Measurements from ENCODE around the gene LIFR.

LIFR gene

GRCh38 chr5:38548064-38548759, 8.2 kb downstream of the LIFR start:
- FAIRE-seq (peak; percentile 90), DNase-seq (ENCODE audit: insufficient read length, low spot score) (no peak)
- TF ChIP-seq CTCF (IDR thresholded peaks at IDR 0.05; ENCODE audit: insufficient read depth, missing control alignments): no peak

DNA sequence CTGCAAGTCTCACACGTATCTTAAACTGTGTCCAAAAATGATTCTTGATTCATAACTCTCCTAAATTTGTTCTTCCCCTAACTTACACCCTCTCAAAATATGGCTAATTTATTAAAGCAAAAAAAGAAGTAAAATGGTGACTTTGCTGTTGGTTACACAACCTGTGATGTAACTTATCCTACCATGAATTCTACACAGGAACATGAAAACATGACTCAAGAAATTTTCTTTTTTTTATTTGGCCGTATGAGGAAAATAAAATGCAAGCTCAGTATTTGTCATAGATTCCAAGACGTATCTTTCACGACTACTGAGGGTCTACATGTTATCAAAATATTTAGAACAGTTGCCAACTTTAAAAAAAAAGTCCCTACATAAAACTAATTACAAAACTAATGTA, 9.2 kb downstream of the LIFR start:
- FAIRE-seq (no peak), DNase-seq (ENCODE audit: insufficient read length, low spot score) (no peak)
- TF ChIP-seq CTCF (IDR thresholded peaks at IDR 0.05; ENCODE audit: insufficient read depth, missing control alignments): no peak

GRCh38 chr5:38546691-38547146, 9.7 kb downstream of the LIFR start:
- FAIRE-seq (no peak), DNase-seq (ENCODE audit: insufficient read length, low spot score) (no peak)

DNA sequence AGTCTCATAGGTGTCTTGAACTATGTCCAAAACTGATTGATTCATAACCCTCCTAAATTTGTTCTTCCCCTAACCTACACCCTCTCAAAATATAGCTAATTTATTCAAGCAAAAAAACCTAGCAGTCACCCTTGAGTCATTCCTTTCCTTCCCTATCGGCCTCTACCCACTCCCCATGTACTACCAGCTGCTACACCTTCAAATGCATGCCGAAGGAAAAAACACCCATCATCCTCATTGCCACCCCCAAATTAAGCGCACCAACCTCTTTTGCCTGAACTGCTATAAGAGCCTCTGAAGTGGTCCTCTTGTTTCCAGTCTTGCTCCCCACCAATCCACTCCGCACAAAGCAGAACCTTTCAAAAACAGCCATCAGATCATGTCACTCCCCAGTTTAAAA, 12.6 kb downstream of the LIFR start:
- DNase-seq (ENCODE audit: insufficient read length, low spot score): no peak
- no peak for FAIRE-seq
- TF ChIP-seq CTCF (IDR thresholded peaks at IDR 0.05; ENCODE audit: insufficient read depth, missing control alignments): no peak

More at GRCh38 chr5:38546691-38547146, 9.7 kb downstream of the LIFR start:
- no peak for TF ChIP-seq CTCF (IDR thresholded peaks at IDR 0.05; ENCODE audit: insufficient read depth, missing control alignments)

DNA sequence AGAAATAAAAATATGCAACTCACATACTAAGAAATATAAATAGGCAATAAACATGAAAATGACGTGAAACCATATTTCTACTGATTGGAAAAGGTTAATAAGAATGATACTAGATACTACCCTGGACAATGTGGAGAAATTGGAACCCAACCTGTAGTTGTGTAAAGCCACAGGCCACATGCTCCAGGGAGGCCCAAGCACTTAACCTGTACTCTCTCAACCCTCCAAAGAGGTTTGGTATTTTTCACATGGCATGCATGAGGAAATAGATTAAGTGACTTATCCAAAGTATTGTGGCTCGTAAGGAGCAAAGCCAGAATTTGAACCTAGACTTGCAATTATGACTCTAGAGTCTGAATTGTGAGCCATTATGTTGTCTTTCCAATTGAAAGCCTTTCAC, 13.4 kb downstream of the LIFR start:
- TF ChIP-seq CTCF (IDR thresholded peaks at IDR 0.05; ENCODE audit: insufficient read depth, missing control alignments): no peak
- DNase-seq (ENCODE audit: insufficient read length, low spot score) (no peak), FAIRE-seq (no peak)

DNA sequence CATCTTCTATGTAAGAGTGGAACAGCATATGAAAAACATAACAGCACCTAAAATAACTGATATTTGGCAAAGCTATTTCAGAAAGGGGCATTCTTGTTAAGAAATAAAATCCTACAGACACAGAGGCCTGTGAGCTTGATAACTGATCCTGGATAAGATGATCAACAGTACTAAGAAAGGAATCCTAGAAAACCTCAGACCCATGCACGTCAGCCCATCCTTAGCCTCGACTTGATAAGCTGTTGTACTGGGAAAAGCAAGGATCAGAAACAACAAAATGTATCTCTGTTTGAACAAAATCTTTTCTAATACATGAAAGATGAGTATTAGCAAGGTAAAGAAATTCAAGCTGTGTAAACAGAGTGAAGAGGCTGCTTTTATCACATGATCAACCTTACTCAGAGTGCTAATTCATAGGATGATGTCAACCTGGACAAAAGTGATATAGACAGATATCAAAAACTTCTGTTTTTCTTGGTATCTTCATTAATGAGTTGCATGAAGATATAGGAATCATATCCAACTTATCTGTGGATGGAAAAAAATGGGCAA, 15.2 kb downstream of the LIFR start:
- no peak for DNase-seq (ENCODE audit: insufficient read length, low spot score)
- FAIRE-seq: no peak
- TF ChIP-seq CTCF (IDR thresholded peaks at IDR 0.05; ENCODE audit: insufficient read depth, missing control alignments): no peak

GRCh38 chr5:38540314-38540713, 16.1 kb downstream of the LIFR start:
- TF ChIP-seq CTCF (IDR thresholded peaks at IDR 0.05; ENCODE audit: insufficient read depth, missing control alignments): no peak
- FAIRE-seq: no peak
- no peak for DNase-seq (ENCODE audit: insufficient read length, low spot score)

Measured in D721Med (cell line).